T-helper 1 cell treated with Interleukin-12 subunit alpha and Interleukin-12 subunit beta and Interleukin-4 antibody, amounts not matched to agents 30 ng/mL and 1 ng/mL, for 36 hours (primary cell): ENCODE data around the gene STIM1. TPM values are rescaled to one million over a fixed set of nuclear protein-coding genes. Genes with fewer than 3 reads are reported as not detected.
"Not testable (repeated sequence)": the region's sequence is repeated elsewhere in the genome, so short reads cannot be mapped to it uniquely, and the experiment has no call there.

ENCODE experiments used
- intact Hi-C: fragments of 100-400 bp; cut with micrococcal nuclease; formaldehyde crosslinking; loops from one replicate; pipeline ENCODE4 v1.15.1; 2024
- total RNA-seq: library from RNA; stranded (reverse); gene quantifications from 2 replicates; pipeline ENCODE4 v1.2.3, GENCODE V29; 2022

STIM1 gene
- total RNA-seq, 1 donor from 2014 or later, result 110 TPM

- intact Hi-C loops, result no loop called here
Measured at GRCh38 chr11:4048340-4048739, 192.9 kb downstream of the STIM1 start.

- intact Hi-C loops, result no loop called here
Measured at GRCh38 chr11:4049006-4049405, 193.5 kb downstream of the STIM1 start.

- intact Hi-C loops, result no loop called here
Measured at GRCh38 chr11:4050138-4050537, 194.7 kb downstream of the STIM1 start.

- intact Hi-C loops, result not testable (repeated sequence)
Measured at GRCh38 chr11:4053200-4053599, 197.7 kb downstream of the STIM1 start.

GRCh38 chr11:4054643-4055042 lies 199.2 kb downstream of the STIM1 start:
- intact Hi-C loops, result no loop called here

GRCh38 chr11:4059424-4059823 lies 204.0 kb downstream of the STIM1 start:
- intact Hi-C loops, result no loop called here

DNA sequence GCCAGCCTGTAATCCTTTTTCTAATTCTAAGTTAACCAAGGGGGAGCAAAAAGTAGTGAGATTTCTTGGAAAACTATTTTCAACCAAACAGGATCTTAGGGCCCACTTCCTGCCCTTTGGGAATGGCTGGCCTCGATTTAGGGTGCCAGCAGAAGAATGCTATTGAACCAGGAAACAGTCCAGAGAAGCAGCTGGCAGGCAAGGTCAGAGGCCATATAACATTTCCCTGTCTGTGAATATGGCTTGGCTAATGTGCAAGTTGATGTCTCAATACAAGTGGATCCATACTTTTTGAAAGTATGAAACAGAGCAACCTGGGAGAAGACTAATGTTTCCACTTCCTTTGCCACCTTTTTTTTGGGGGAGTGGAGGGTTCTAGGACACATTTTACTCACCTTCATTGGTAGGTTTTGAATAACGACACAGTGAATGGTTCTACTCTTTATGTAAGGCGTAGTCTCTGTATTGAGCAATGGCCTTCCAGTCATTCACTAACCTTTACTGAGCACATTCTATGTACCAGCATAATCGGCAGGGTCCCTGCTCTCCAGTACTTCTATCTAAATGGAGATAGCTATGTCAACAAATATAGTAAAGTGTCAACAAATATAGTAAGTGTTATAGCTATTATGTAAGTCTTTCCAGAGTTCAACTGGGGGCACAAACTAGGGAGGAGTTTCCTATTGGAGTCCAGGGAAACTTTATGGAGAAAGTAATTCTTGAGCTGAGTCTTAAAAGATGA lies 204.9 kb downstream of the STIM1 start:
- intact Hi-C loops, result no loop called here

GRCh38 chr11:4061700-4062099 lies 206.2 kb downstream of the STIM1 start:
- intact Hi-C loops, result no loop called here

GRCh38 chr11:4063348-4063747 lies 207.9 kb downstream of the STIM1 start:
- intact Hi-C loops, result no loop called here

DNA sequence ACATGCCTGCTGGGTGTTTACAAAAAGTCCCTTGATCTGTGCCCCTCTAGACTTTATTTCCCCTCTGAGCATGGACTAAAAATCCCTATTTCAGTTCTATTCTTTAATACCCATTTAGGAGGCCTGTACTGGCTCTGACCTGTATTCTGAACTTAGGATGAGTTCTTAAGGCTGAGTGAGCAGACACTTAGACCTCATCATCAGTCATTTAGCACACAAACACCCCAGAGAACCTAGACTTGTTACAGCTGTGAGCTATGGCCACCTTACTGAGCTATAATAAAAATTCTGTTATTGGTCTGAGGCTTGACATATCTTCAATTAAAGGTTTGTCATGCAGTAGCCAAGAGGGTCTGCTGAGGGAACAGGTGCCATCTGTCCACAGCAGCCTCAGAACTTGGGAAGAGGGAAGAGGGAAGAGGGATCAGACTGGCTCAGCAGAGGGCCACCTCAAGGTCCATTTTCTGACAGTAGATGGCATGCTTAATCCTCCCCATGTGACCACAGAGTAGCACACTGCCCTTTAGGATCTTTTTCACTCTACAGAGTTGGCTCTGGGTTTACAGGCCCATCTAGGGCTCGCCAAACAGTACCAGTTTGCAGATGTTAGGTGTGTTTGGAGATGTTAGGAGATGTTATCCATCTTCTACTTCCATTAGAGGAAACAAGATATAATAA lies 209.0 kb downstream of the STIM1 start:
- intact Hi-C loops, result no loop called here

- intact Hi-C loops, result no loop called here
Measured at GRCh38 chr11:4065086-4065485, 209.6 kb downstream of the STIM1 start.

DNA sequence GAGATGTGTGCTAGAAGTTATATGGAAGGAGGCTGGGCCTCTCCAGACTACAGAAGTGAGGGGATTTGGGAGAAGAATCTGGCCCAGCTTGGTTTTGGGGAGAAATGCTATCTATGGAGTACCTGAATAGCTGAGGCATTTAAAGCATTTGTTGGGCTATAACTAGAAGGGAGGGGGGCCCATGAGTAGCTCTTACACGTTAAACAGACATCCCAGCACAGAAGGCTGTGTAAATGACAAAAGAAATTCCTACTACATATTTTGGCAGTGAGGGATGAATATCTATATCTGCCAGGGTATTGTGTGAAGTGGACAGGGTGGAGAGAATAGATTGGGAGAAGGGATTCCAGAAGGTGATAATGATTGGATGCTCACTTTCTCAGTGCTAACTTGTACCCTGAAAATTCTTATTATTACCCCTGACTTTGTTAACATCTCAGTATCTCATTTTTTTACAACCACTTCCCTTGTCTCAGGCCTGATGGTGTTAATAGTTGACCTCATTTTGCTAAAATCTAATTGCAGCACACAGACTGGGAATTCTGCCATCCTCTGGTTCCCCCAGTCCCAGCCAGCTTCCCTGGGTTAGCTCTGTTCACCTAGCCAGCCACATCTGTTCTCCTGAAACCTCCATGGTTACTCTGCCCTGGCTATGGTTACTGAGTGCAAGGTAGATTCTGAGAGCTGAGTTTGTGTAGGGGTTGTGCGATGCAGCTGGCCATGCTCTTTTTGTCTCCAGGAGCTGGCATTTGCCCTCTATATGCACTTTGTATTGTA lies 210.3 kb downstream of the STIM1 start:
- intact Hi-C loops, result no loop called here

GRCh38 chr11:4066910-4067309 lies 211.4 kb downstream of the STIM1 start:
- intact Hi-C loops, result no loop called here

DNA sequence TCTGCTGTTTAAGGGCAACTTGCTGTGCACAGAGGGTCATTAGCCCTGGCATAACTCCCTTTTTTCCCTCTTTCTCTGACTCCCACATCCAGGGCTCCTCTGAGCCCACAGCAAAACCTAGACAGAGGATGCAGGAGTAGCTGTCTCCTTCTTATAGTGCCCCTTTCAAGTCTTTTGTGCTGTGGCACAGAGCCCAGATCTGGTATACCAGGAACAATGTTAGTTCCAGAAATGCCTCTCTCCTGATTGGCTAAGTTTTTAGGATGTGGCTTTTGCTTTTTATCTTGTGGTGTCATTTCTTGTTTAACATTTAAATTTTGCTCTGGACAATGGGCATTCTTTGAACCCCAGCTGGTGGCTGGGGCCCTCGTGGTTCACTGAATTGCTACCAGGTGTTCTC lies 213.5 kb downstream of the STIM1 start:
- intact Hi-C loops, result no loop called here

- intact Hi-C loops, result loop anchor here (5.0 kb wide), 1 partner anchor 84 kb away; no protein-coding TSS in a partner anchor
Measured at GRCh38 chr11:4071325-4071724, 215.9 kb downstream of the STIM1 start.

DNA sequence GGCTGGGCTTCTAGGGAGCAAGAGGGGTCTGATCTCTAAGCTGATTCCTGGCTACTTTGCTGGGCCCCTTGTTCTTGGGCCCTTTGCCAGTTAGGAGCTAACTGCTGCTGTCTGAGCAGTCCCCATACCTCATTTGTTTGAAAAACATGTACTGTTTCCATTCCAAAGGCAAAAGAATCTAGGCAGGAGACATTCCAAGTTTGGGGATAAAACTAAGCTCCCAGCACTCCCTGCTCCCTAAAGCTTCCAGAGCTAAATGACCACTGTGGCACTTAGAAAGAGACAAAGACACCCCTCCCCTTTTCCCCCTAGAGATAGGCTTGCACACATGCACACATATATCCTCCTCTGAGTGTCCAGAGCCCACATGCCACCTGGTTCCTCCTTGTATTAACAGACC lies 216.4 kb downstream of the STIM1 start:
- intact Hi-C loops, result loop anchor here (1.0 to 5.0 kb wide), 9 partner anchors 85 to 287 kb away; no protein-coding TSS in a partner anchor

GRCh38 chr11:4072668-4073285 lies 217.3 kb downstream of the STIM1 start:
- intact Hi-C loops, result loop anchor here (1.0 to 5.0 kb wide), 9 partner anchors 85 to 287 kb away; no protein-coding TSS in a partner anchor

- intact Hi-C loops, result loop anchor here (5.0 kb wide), 1 partner anchor 87 kb away; no protein-coding TSS in a partner anchor
Measured at GRCh38 chr11:4074266-4074665, 218.8 kb downstream of the STIM1 start.

DNA sequence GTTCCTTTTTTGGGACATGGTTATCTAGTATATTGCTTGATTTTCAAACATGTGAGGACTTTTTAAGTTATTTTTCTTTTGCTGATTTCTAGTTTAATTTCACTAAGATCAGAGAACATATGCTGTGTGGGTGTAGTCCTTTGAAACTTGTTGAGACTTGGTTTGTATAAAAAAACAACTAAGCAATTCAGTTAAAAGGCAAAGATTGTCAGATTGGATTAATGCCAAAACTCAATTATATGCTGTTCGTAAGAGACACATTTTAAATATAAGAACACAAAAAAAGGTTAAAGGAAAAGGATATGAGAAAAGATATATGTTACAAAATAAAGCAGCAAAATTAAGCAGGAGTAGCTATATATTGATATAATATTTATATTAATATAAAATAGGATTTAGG lies 221.3 kb downstream of the STIM1 start:
- intact Hi-C loops, result no loop called here

DNA sequence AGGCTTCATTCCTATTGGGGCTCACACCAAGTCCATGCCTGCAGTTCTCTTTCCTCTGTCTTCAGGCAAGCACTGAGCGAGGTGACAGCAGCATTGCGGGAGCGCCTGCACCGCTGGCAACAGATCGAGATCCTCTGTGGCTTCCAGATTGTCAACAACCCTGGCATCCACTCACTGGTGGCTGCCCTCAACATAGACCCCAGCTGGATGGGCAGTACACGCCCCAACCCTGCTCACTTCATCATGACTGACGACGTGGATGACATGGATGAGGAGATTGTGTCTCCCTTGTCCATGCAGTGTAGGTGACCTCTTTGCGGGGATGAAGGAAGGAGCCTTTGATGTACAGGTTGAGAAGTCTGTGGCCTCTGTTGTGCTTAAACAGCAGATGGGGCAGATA lies 227.7 kb downstream of the STIM1 start:
- intact Hi-C loops, result no loop called here

DNA sequence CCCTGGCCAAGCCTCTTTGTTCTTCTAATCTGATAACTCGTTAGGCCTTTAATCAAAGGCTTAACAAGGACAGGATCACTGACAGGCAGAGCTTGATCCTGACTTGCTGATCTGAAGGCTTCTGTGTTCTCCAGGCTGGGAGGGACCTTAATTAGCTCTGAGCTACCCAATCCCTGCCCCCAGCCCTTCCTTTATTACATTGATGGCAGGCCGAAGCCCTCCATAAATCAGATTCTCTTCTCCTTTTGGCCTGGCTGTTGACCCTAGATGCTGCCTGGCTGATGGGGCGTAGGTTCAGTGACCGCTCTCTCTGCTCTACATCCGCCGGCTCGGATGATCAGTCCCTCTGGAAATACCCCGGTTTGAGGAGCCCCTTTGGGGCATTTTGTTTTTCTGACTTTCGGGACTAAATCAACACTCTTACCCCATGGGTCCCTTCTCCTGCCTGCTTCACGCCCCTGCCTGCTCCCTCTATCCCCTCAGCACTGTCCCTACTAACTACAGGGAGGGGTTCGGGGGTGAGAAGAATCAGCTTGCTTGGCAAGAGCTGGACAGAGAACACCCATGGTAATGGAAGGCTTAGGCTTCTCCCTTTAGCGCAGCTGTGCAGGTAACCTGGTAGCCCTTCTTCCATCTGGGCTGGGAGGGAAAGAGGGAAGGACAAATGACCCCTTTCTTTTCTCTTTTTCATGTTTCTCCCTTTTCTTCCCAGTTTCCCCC lies 229.1 kb downstream of the STIM1 start:
- intact Hi-C loops, result no loop called here
